ENCODE measurements around the gene CD74.

Gene CD74

DNA sequence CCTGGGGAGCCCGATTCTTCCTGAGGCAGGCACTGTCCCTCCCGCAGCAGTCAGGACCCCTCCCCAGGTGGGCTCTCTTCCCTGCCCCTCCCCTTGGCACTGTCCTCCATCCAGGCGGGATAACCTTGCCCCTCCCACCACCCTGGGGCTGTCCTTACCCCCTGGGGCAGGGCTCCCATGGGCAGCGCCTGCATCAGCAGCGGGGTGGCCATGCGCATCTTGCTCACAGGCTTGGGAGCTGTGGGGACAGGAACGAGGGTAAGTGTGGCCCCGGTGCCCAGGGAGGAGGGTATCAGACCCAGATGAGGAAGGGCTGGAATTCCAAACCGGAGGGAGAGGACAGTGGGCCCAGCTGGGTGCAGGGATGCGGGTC lies 6.0 kb downstream of the CD74 start:
- Histone ChIP-seq H3K27ac (ENCODE audit: low read length) (no peak overlapping the region), H3K9me3 (ENCODE audit: control insufficient read depth, low read depth, low read length) (no peaks in the 10 kb centered on the region), H3K4me1 (ENCODE audit: control insufficient read depth, low read depth, low read length) (peaks cover 10% of the 10 kb centered on the region), H3K9ac (ENCODE audit: low read length) (no peak overlapping the region), H3K36me3 (ENCODE audit: control insufficient read depth, low read depth, low read length) (peaks cover 4% of the 10 kb centered on the region), H3K27me3 (ENCODE audit: control insufficient read depth, insufficient read depth, low read length) (no peaks in the 10 kb centered on the region), H3K4me3 (ENCODE audit: low read length) (no peak overlapping the region)

- Histone ChIP-seq H3K4me3 (ENCODE audit: low read length) (no peak overlapping the region), H3K4me1 (ENCODE audit: control insufficient read depth, low read depth, low read length) (peaks cover 10% of the 10 kb centered on the region), H3K27me3 (ENCODE audit: control insufficient read depth, insufficient read depth, low read length) (no peaks in the 10 kb centered on the region), H3K9ac (ENCODE audit: low read length) (no peak overlapping the region), H3K27ac (ENCODE audit: low read length) (no peak overlapping the region), H3K9me3 (ENCODE audit: control insufficient read depth, low read depth, low read length) (no peaks in the 10 kb centered on the region), H3K36me3 (ENCODE audit: control insufficient read depth, low read depth, low read length) (peaks cover 6% of the 10 kb centered on the region)
Measured at GRCh38 chr5:150406103-150406722, 6.5 kb downstream of the CD74 start.

DNA sequence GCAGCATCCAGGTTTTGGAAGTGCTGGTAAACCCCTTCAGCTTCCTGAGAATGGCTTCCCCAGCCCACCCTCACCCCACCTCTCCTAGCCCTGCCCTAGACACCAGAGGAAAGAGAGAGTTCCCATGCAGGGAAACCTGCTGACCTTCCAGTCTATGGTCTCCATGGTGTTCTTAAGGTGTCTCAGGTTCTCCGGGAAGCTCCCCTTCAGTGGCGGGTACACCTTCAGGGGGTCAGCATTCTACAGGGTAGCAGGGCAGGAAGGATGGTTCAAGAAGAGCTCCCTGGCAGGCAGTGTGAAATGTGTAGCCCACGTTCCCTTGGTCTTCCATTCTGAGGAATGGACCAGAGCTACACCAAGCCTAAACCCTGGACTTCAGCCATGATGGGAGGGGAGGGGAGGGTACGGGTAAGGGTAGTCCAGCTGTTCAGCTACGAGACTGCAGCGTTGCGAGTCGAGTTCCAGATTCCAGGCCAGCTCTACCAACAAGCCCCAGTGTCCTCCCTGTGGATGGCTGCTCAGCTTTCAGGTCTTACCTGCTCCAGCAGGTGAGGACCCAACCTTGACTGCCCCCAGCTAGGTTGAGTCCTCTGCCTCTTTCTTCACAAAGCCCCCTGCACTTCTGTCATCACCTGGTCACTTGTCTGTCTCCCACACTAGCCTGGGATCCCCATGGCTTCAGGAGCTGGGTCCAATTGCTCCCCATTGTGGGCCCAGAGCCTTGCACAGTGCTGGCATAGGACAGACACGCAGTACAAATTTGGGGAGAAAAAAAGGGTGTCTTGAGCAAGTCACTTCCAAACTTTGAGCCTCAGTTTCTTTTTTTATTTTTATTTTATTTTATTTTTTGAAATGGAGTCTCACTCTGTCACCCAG lies 7.5 kb downstream of the CD74 start:
- peaks cover 16% of the 10 kb centered on the region for H3K36me3 ChIP-seq (ENCODE audit: control insufficient read depth, low read depth, low read length)
- no peak overlapping the region for H3K27ac ChIP-seq (ENCODE audit: low read length)
- H3K4me1 ChIP-seq (ENCODE audit: control insufficient read depth, low read depth, low read length), result peaks cover 3% of the 10 kb centered on the region
- H3K9ac ChIP-seq (ENCODE audit: low read length), result no peak overlapping the region
- H3K27me3 ChIP-seq (ENCODE audit: control insufficient read depth, insufficient read depth, low read length), result no peaks in the 10 kb centered on the region
- no peak overlapping the region for H3K4me3 ChIP-seq (ENCODE audit: low read length)
- H3K9me3 ChIP-seq (ENCODE audit: control insufficient read depth, low read depth, low read length), result no peaks in the 10 kb centered on the region

GRCh38 chr5:150404535-150404934 lies 8.2 kb downstream of the CD74 start:
- H3K9me3 ChIP-seq (ENCODE audit: control insufficient read depth, low read depth, low read length), result no peaks in the 10 kb centered on the region
- no peaks in the 10 kb centered on the region for H3K27me3 ChIP-seq (ENCODE audit: control insufficient read depth, insufficient read depth, low read length)
- no peak overlapping the region for H3K27ac ChIP-seq (ENCODE audit: low read length)
- peaks cover 23% of the 10 kb centered on the region for H3K36me3 ChIP-seq (ENCODE audit: control insufficient read depth, low read depth, low read length)
- H3K9ac ChIP-seq (ENCODE audit: low read length), result no peak overlapping the region
- no peaks in the 10 kb centered on the region for H3K4me1 ChIP-seq (ENCODE audit: control insufficient read depth, low read depth, low read length)
- H3K4me3 ChIP-seq (ENCODE audit: low read length), result no peak overlapping the region

GRCh38 chr5:150404121-150404520 lies 8.6 kb downstream of the CD74 start:
- H3K4me3 ChIP-seq (ENCODE audit: low read length), result no peak overlapping the region
- H3K9ac ChIP-seq (ENCODE audit: low read length), result no peak overlapping the region
- H3K36me3 ChIP-seq (ENCODE audit: control insufficient read depth, low read depth, low read length), result peaks cover 27% of the 10 kb centered on the region
- no peaks in the 10 kb centered on the region for H3K9me3 ChIP-seq (ENCODE audit: control insufficient read depth, low read depth, low read length)
- no peaks in the 10 kb centered on the region for H3K27me3 ChIP-seq (ENCODE audit: control insufficient read depth, insufficient read depth, low read length)
- H3K27ac ChIP-seq (ENCODE audit: low read length), result no peak overlapping the region
- H3K4me1 ChIP-seq (ENCODE audit: control insufficient read depth, low read depth, low read length), result no peaks in the 10 kb centered on the region

DNA sequence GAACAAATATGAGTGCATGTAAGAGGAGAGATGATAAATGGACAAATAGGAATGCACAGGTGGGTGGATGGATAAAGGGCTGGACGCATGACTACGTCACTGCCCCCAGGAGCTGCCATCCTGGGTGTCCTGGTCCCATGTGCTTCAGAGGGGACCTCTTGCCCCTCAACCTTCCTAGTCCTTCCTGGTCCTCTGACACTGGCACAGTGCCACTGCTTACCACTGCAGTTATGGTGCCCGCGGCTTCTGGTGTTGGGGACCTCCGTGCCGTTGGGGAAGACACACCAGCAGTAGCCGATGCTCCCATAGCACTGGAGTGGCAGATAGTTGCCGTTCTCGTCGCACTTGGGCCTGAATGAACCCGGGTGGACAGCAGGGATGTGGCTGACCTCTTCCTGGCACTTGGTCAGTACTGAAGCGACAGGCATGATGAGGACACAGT lies 9.8 kb downstream of the CD74 start:
- Histone ChIP-seq H3K9ac (ENCODE audit: low read length) (no peak overlapping the region), H3K27me3 (ENCODE audit: control insufficient read depth, insufficient read depth, low read length) (no peaks in the 10 kb centered on the region), H3K36me3 (ENCODE audit: control insufficient read depth, low read depth, low read length) (peaks cover 37% of the 10 kb centered on the region), H3K27ac (ENCODE audit: low read length) (no peak overlapping the region), H3K4me1 (ENCODE audit: control insufficient read depth, low read depth, low read length) (no peaks in the 10 kb centered on the region), H3K4me3 (ENCODE audit: low read length) (no peak overlapping the region), H3K9me3 (ENCODE audit: control insufficient read depth, low read depth, low read length) (no peaks in the 10 kb centered on the region)

- Histone ChIP-seq H3K9ac (ENCODE audit: low read length) (no peak overlapping the region), H3K27ac (ENCODE audit: low read length) (no peak overlapping the region), H3K36me3 (ENCODE audit: control insufficient read depth, low read depth, low read length) (peaks cover 39% of the 10 kb centered on the region)
Measured at GRCh38 chr5:150402229-150402773, 10.4 kb downstream of the CD74 start.

DNA sequence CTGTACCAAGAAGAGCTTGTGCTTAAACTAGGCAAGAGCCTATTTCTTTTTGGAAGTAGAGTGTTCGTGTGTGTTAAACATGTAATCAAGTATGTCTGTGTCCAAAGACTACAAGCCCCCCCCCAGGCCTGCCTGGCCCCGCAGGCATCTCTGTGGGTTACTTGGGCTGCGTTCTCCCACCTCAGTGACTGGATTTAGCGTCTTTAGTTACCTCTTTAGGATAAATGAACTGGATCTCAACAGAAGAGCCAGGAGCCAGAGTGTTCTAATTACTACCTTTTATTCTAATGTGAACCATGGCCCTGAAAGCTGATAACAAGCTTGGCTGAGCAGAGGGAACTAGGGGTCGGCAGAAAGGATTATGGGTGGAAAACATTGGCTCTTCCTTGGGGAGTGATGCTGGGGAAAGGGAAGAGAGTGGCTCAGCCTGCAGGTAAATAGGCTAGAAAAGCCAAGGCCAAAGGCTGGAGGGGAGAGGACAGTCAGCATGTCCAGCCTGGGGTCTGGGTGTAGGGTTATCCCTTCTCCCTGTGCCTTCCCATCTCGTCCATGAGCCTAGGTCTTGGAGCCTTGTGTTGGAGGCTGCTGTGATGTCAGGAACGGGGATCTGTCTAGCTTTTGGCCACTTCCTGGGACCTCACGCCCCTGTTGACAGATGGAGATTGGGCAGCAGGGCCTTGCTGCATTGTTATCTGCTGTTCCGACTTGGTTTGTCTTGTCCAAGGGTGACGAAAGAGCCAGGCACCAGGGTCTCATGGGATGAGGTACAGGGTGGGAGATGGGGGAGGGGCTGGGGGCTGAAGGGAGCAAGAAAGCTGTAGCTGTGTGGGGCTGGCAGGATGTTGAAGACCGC lies 11.1 kb downstream of the CD74 start:
- Histone ChIP-seq H3K27me3 (ENCODE audit: control insufficient read depth, insufficient read depth, low read length) (no peaks in the 10 kb centered on the region), H3K9ac (ENCODE audit: low read length) (no peak overlapping the region), H3K4me3 (ENCODE audit: low read length) (no peak overlapping the region), H3K4me1 (ENCODE audit: control insufficient read depth, low read depth, low read length) (no peaks in the 10 kb centered on the region), H3K27ac (ENCODE audit: low read length) (no peak overlapping the region), H3K9me3 (ENCODE audit: control insufficient read depth, low read depth, low read length) (no peaks in the 10 kb centered on the region), H3K36me3 (ENCODE audit: control insufficient read depth, low read depth, low read length) (peaks cover 41% of the 10 kb centered on the region)

More at GRCh38 chr5:150402229-150402773, 10.4 kb downstream of the CD74 start:
- Histone ChIP-seq H3K27me3 (ENCODE audit: control insufficient read depth, insufficient read depth, low read length) (no peaks in the 10 kb centered on the region), H3K9me3 (ENCODE audit: control insufficient read depth, low read depth, low read length) (no peaks in the 10 kb centered on the region), H3K4me1 (ENCODE audit: control insufficient read depth, low read depth, low read length) (no peaks in the 10 kb centered on the region), H3K4me3 (ENCODE audit: low read length) (no peak overlapping the region)

DNA sequence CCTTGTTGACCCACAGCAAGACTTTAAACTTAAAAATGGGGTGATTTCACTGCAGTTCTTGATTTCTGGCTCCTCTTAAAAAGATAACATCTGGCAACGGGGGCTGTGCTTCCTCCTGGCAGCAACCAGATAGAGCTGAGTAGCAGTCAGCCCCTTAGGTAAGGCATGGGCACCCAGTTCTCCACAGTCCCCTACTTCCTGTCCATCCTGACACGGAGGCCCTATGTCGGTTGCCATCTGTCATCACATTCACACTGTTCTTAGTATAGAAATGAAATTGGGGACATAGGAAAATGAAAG lies 11.7 kb downstream of the CD74 start:
- Histone ChIP-seq H3K9ac (ENCODE audit: low read length) (no peak overlapping the region), H3K4me3 (ENCODE audit: low read length) (no peak overlapping the region), H3K36me3 (ENCODE audit: control insufficient read depth, low read depth, low read length) (peaks cover 47% of the 10 kb centered on the region), H3K27ac (ENCODE audit: low read length) (no peak overlapping the region), H3K4me1 (ENCODE audit: control insufficient read depth, low read depth, low read length) (no peaks in the 10 kb centered on the region), H3K9me3 (ENCODE audit: control insufficient read depth, low read depth, low read length) (no peaks in the 10 kb centered on the region), H3K27me3 (ENCODE audit: control insufficient read depth, insufficient read depth, low read length) (no peaks in the 10 kb centered on the region)

GRCh38 chr5:150400316-150401075 lies 12.2 kb downstream of the CD74 start:
- Histone ChIP-seq H3K27me3 (ENCODE audit: control insufficient read depth, insufficient read depth, low read length) (no peaks in the 10 kb centered on the region), H3K36me3 (ENCODE audit: control insufficient read depth, low read depth, low read length) (peaks cover 52% of the 10 kb centered on the region), H3K9me3 (ENCODE audit: control insufficient read depth, low read depth, low read length) (no peaks in the 10 kb centered on the region), H3K27ac (ENCODE audit: low read length) (no peak overlapping the region), H3K4me1 (ENCODE audit: control insufficient read depth, low read depth, low read length) (no peaks in the 10 kb centered on the region), H3K4me3 (ENCODE audit: low read length) (no peak overlapping the region), H3K9ac (ENCODE audit: low read length) (no peak overlapping the region)

Measured in iPS-18a (cell line).